ENCODE data around the gene LHX3. TPM values are rescaled to one million over a fixed set of nuclear protein-coding genes. Genes with fewer than 3 reads are reported as not detected.
A peak's percentile ranks its signal among the peaks of the same experiment; 100 is the strongest.

LHX3 gene
- total RNA-seq, 3 donors from 2014 or later: not detected

DNA sequence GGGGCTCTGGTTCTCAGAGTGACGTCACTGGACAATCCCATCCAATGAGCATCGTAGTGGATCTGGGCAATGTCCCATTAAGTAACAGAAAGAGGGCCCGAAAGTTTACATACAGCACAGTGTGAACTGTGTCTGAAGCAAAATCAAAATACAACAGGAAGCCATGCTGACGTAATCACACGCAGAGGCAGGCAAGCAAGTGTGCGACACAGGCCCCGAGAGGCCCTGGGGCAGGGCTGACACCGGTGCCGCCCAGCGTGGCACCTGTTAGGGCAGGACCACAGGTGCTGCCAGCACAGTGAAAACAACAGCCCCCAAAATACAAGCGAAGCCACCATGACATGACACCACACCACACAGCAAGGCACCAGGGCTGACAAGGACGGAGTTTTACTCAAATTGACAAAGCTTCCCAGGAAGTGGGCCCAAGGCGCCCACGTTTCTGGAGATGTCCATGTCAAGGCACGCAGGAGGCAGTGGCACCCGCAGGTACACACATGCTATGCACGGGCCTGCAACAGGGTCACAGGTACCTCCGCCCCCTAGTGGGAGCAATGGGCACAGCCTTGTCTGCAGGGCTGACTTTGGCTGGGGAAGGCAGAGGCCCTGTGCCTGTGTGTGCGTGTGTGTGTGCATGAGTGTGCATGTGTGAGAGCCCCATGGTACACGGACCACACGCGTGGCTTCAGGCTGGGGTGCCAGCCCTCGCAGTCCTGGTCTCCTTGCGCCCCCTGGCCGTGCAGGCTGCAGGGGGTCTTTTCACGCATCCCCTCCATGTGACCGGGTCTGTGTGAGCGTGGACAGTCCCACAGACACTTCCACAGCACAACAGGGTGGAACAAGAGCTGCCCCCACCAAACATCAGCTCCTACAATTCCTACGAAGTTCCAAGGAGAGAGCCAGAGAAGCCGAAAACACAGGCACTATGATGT, 21.1 kb upstream of the LHX3 start:
- no peak overlapping the region for H3K4me3 ChIP-seq
- TF ChIP-seq, protein P1, sequence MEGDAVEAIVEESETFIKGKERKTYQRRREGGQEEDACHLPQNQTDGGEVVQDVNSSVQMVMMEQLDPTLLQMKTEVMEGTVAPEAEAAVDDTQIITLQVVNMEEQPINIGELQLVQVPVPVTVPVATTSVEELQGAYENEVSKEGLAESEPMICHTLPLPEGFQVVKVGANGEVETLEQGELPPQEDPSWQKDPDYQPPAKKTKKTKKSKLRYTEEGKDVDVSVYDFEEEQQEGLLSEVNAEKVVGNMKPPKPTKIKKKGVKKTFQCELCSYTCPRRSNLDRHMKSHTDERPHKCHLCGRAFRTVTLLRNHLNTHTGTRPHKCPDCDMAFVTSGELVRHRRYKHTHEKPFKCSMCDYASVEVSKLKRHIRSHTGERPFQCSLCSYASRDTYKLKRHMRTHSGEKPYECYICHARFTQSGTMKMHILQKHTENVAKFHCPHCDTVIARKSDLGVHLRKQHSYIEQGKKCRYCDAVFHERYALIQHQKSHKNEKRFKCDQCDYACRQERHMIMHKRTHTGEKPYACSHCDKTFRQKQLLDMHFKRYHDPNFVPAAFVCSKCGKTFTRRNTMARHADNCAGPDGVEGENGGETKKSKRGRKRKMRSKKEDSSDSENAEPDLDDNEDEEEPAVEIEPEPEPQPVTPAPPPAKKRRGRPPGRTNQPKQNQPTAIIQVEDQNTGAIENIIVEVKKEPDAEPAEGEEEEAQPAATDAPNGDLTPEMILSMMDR (IDR thresholded peaks at IDR 0.05): peak in 2 of 3 donors; percentile 57 to 67
- no peak for TF ChIP-seq POLR2AphosphoS5 (IDR thresholded peaks at IDR 0.05)
- H3K4me1 ChIP-seq: no peaks in the 10 kb centered on the region
- DNase-seq (ENCODE audit: low spot score in 2 of 2): peak; percentile 32 to 65
- H3K27me3 ChIP-seq: no peaks in the 10 kb centered on the region
- intact Hi-C loops (cut with DNase I; ENCODE audit: low total_unique reads): no loop called here
- H3K9me3 ChIP-seq: no peaks in the 10 kb centered on the region
- no peaks in the 10 kb centered on the region for H3K36me3 ChIP-seq
- H3K27ac ChIP-seq: no peak overlapping the region

- no peaks in the 10 kb centered on the region for H3K4me1 ChIP-seq
- H3K27ac ChIP-seq: no peak overlapping the region
- intact Hi-C loops (cut with DNase I; ENCODE audit: low total_unique reads): no loop called here
- H3K27me3 ChIP-seq: no peaks in the 10 kb centered on the region
- no peaks in the 10 kb centered on the region for H3K9me3 ChIP-seq
- H3K36me3 ChIP-seq: no peaks in the 10 kb centered on the region
- DNase-seq (ENCODE audit: low spot score in 2 of 2): no peak
- no peak overlapping the region for H3K4me3 ChIP-seq
- TF ChIP-seq, protein P1 (IDR thresholded peaks at IDR 0.05): no peak
- TF ChIP-seq POLR2AphosphoS5 (IDR thresholded peaks at IDR 0.05): no peak
- no peak for TF ChIP-seq POLR2A (IDR thresholded peaks at IDR 0.05)
These were observed 20.4 kb upstream of the LHX3 start for GRCh38 chr9:136225366-136225747.

DNA sequence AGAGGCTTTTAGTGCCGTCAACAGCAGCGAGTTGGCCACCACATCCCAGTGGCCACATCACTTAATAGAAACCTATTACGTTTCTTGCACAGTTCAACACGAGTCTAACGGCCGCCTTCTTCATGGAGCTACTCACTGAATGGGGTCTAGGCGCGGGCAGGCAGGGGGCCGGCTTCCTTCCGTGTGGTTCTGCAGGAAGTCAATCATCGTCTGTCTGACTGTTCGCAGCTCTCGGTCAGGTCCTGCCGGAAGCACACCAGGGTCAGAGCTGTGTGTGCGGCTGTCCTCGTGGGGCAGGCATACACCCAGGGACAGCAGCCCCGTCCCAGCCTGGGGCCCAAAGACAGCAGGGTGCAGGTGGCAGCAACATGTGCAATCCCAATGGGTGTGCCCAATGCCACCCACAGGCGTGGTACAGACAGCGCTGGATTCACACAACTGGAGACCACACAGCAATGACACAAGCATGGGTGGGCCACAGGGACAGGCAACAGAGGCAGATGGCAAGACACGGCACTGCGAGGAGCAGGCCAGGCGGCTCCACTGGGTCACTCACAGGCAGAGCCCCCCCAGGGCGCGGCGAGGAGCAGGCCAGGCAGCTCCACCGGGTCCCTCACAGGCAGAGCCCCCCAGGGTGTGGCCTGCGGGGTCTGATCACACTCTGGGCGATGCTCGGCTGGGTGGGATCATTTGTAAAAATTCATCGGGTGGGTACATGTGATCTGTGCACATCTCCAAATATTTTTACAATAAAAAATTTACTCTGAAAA, 19.1 kb upstream of the LHX3 start:
- H3K27ac ChIP-seq: no peak overlapping the region
- H3K36me3 ChIP-seq: no peaks in the 10 kb centered on the region
- no peaks in the 10 kb centered on the region for H3K4me1 ChIP-seq
- no peaks in the 10 kb centered on the region for H3K27me3 ChIP-seq
- no peak overlapping the region for H3K4me3 ChIP-seq
- TF ChIP-seq, protein P1 (IDR thresholded peaks at IDR 0.05): no peak
- no peak for TF ChIP-seq POLR2AphosphoS5 (IDR thresholded peaks at IDR 0.05)
- no peak for TF ChIP-seq POLR2A (IDR thresholded peaks at IDR 0.05)
- no peak for DNase-seq (ENCODE audit: low spot score in 2 of 2)
- H3K9me3 ChIP-seq: no peaks in the 10 kb centered on the region
- intact Hi-C loops (cut with DNase I; ENCODE audit: low total_unique reads): no loop called here

GRCh38 chr9:136222906-136223285, 18.0 kb upstream of the LHX3 start:
- intact Hi-C loops (cut with DNase I; ENCODE audit: low total_unique reads): no loop called here
- Histone ChIP-seq H3K9me3 (no peaks in the 10 kb centered on the region), H3K27me3 (no peaks in the 10 kb centered on the region), H3K4me3 (no peak overlapping the region), H3K36me3 (no peaks in the 10 kb centered on the region), H3K4me1 (no peaks in the 10 kb centered on the region), H3K27ac (no peak overlapping the region)
- TF ChIP-seq POLR2AphosphoS5 (IDR thresholded peaks at IDR 0.05) (no peak), POLR2A (IDR thresholded peaks at IDR 0.05) (no peak)
- TF ChIP-seq, protein P1 (IDR thresholded peaks at IDR 0.05): no peak
- no peak for DNase-seq (ENCODE audit: low spot score in 2 of 2)

All from breast epithelium (tissue), 4 donors.